ENCODE measurements around the gene ADRA2B. TPM values are rescaled to one million over a fixed set of nuclear protein-coding genes. Genes with fewer than 3 reads are reported as not detected.
A peak's percentile ranks its signal among the peaks of the same experiment; 100 is the strongest.

Gene ADRA2B
- total and polyA plus RNA-seq, 2 donors (not counting 1 experiment from before 2014, with no cell fraction given) = 0.27 to 0.46 TPM

DNA sequence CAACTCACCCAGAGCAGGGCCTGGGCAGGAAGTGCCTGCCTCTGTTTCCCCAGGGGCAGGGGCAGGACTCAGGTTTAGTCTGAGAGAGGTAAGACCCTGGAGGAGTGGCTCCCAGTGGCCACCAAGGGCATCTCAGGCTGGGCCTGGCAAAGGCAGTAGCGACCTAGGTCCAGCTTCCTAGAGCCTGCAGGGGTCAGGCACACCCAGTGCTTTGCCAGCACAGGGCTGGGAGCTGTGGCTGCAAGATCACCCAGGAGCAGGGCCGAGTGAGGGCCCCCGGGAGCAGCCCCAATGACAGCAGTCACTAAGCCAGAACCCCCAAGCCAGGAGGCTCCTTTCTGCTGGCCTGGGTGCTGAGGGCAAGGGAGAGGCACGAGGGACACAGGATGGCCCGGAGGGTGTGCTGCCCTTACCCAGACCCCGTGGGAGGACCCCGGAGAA, 37.6 kb upstream of the ADRA2B start:
- TF ChIP-seq, protein P1, sequence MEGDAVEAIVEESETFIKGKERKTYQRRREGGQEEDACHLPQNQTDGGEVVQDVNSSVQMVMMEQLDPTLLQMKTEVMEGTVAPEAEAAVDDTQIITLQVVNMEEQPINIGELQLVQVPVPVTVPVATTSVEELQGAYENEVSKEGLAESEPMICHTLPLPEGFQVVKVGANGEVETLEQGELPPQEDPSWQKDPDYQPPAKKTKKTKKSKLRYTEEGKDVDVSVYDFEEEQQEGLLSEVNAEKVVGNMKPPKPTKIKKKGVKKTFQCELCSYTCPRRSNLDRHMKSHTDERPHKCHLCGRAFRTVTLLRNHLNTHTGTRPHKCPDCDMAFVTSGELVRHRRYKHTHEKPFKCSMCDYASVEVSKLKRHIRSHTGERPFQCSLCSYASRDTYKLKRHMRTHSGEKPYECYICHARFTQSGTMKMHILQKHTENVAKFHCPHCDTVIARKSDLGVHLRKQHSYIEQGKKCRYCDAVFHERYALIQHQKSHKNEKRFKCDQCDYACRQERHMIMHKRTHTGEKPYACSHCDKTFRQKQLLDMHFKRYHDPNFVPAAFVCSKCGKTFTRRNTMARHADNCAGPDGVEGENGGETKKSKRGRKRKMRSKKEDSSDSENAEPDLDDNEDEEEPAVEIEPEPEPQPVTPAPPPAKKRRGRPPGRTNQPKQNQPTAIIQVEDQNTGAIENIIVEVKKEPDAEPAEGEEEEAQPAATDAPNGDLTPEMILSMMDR (IDR thresholded peaks at IDR 0.05) = no peak
- no peak for TF ChIP-seq EZH2 (IDR thresholded peaks at IDR 0.05; ENCODE audit: borderline replicate concordance, insufficient read depth, low read depth, low read length, poor library complexity, severe bottlenecking)
- ChIA-PET CTCF (interaction anchor here (0.6 to 23.6 kb wide), 2 partner anchors 16 to 17 kb away, joined by 3 to 1065 read pairs; no protein-coding TSS in a partner anchor), POLR2A (no interaction called here)
- Histone ChIP-seq H3K4me2 (replicated peaks; ENCODE audit: low read depth, low read length, poor library complexity, severe bottlenecking) (no peak overlapping the region), H3K27ac (ENCODE audit: low read length in 2 of 2) (no peak overlapping the region), H4K20me1 (ENCODE audit: control insufficient read depth, insufficient read depth, low read length, poor library complexity, severe bottlenecking) (no peaks in the 10 kb centered on the region), H3K9me3 (ENCODE audit: control extremely low read depth in 1 of 3, control insufficient read depth in 2 of 3, insufficient read depth in 1 of 3, low read length in 2 of 3) (no peaks in the 10 kb centered on the region), H3K36me3 (replicated peaks in 1 of 2; ENCODE audit: control extremely low read depth in 1 of 2, control insufficient read depth in 1 of 2, extremely low read depth in 1 of 2, insufficient read depth in 2 of 2, low read length in 1 of 2) (no peaks in the 10 kb centered on the region), H3K9ac (ENCODE audit: low read length) (no peak overlapping the region), H3K4me1 (ENCODE audit: control insufficient read depth in 2 of 2, insufficient read depth in 2 of 2, low read length in 2 of 2) (peaks cover 47 to 54% of the 10 kb centered on the region in 2 donors), H2AFZ (ENCODE audit: insufficient read depth, low read depth, low read length, poor library complexity, severe bottlenecking) (no peak overlapping the region), H3K27me3 (replicated peaks in 1 of 4; ENCODE audit: control extremely low read depth in 1 of 4, control insufficient read depth in 3 of 4, insufficient read depth in 4 of 4, low read length in 3 of 4) (no peaks in the 10 kb centered on the region), H3K4me3 (ENCODE audit: control extremely low read depth in 1 of 5, extremely low read depth in 1 of 5, insufficient read depth in 1 of 5, low read depth in 2 of 5, low read length in 4 of 5) (no peak overlapping the region), H3K79me2 (ENCODE audit: control insufficient read depth, insufficient read depth, low read length) (no peaks in the 10 kb centered on the region)
- 96% methylated on average over 5 of the region's 7 CpGs for WGBS (ENCODE audit: insufficient coverage)
- Mint-ChIP-seq H3K27ac (no peak overlapping the region), H3K4me3 (no peak overlapping the region), H3K27me3 (no peaks in the 10 kb centered on the region), H3K4me1 (peaks cover 67% of the 10 kb centered on the region), H3K9me3 (ENCODE audit: insufficient read depth) (no peaks in the 10 kb centered on the region)
- ATAC-seq (ENCODE audit: low read depth) (no peak), DNase-seq (peak; percentile 6)
- intact Hi-C loops (cut with micrococcal nuclease) = no loop called here

DNA sequence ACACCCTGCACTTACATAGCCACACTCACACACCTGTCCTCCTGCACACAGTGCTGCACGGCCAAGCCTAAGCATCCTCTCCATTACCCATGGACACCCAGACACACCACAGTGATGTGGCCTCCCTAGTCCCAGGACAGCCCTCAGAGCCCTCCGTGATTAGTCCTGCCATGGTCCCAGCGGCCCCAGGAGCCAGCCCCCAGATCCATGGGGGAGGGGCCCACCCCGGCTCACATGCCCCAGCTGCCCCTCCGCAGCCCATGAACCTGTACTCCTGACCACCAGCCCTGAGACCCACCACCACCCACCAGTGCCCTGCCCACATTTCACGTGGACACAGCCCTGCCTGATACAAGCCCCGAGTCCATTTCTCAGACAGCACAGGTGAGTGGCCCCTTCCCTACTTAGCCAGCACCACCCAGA, 36.9 kb upstream of the ADRA2B start:
- no peak overlapping the region for H3K4me3 Mint-ChIP-seq
- Histone ChIP-seq H3K4me3 (ENCODE audit: control extremely low read depth in 1 of 5, extremely low read depth in 1 of 5, insufficient read depth in 1 of 5, low read depth in 2 of 5, low read length in 4 of 5) (no peak overlapping the region), H3K4me1 (ENCODE audit: control insufficient read depth in 2 of 2, insufficient read depth in 2 of 2, low read length in 2 of 2) (peaks cover 44 to 54% of the 10 kb centered on the region in 2 donors), H2AFZ (ENCODE audit: insufficient read depth, low read depth, low read length, poor library complexity, severe bottlenecking) (no peak overlapping the region), H3K27me3 (replicated peaks in 1 of 4; ENCODE audit: control extremely low read depth in 1 of 4, control insufficient read depth in 3 of 4, insufficient read depth in 4 of 4, low read length in 3 of 4) (no peaks in the 10 kb centered on the region), H3K9me3 (ENCODE audit: control extremely low read depth in 1 of 3, control insufficient read depth in 2 of 3, insufficient read depth in 1 of 3, low read length in 2 of 3) (no peaks in the 10 kb centered on the region), H3K4me2 (replicated peaks; ENCODE audit: low read depth, low read length, poor library complexity, severe bottlenecking) (no peak overlapping the region), H3K36me3 (replicated peaks in 1 of 2; ENCODE audit: control extremely low read depth in 1 of 2, control insufficient read depth in 1 of 2, extremely low read depth in 1 of 2, insufficient read depth in 2 of 2, low read length in 1 of 2) (no peaks in the 10 kb centered on the region), H4K20me1 (ENCODE audit: control insufficient read depth, insufficient read depth, low read length, poor library complexity, severe bottlenecking) (no peaks in the 10 kb centered on the region), H3K27ac (ENCODE audit: low read length in 2 of 2) (no peak overlapping the region), H3K79me2 (ENCODE audit: control insufficient read depth, insufficient read depth, low read length) (no peaks in the 10 kb centered on the region), H3K9ac (ENCODE audit: low read length) (no peak overlapping the region)
- no peaks in the 10 kb centered on the region for H3K9me3 Mint-ChIP-seq (ENCODE audit: insufficient read depth)
- intact Hi-C loops (cut with micrococcal nuclease) = no loop called here
- ATAC-seq (ENCODE audit: low read depth) = no peak
- POLR2A ChIA-PET = no interaction called here
- no peaks in the 10 kb centered on the region for H3K27me3 Mint-ChIP-seq
- no peak for TF ChIP-seq EZH2 (IDR thresholded peaks at IDR 0.05; ENCODE audit: borderline replicate concordance, insufficient read depth, low read depth, low read length, poor library complexity, severe bottlenecking)
- TF ChIP-seq, protein P1 (IDR thresholded peaks at IDR 0.05) = no peak
- WGBS (ENCODE audit: insufficient coverage) = 92% methylated on average over 7 of the region's 7 CpGs
- CTCF ChIA-PET = interaction anchor here (1.6 to 23.6 kb wide), 3 partner anchors 10 to 17 kb away, joined by 6 to 1065 read pairs (median 29); partner anchors contain the start of gene ASTL
- no peak for DNase-seq
- peak overlapping the region; percentile 68 for H3K27ac Mint-ChIP-seq
- H3K4me1 Mint-ChIP-seq = peaks cover 69% of the 10 kb centered on the region
